H9 (cell line): ENCODE results near the gene HIPK2. TPM values are rescaled to one million over a fixed set of nuclear protein-coding genes. Genes with fewer than 3 reads are reported as not detected.

Experiments
- DNase-seq: peaks from one replicate; pipeline ENCODE4 v3.0.0-alpha.2; 2017
- H2AFZ ChIP-seq: one replicate; pipeline ENCODE4 v1.6.1; 2013; ENCODE audit warnings: mild to moderate bottlenecking, low read length, control low read depth, moderate library complexity
- H2AK5ac ChIP-seq: 2 replicates; pipeline ENCODE4 v1.6.1; 2013; ENCODE audit warnings: low read length, control low read depth, mixed read lengths; ENCODE audit not compliant: insufficient read length
- H2BK120ac ChIP-seq: one replicate; pipeline ENCODE4 v1.6.1; 2013; ENCODE audit warnings: low read depth, mild to moderate bottlenecking, low read length, control low read depth, inconsistent platforms; ENCODE audit not compliant: poor library complexity, severe bottlenecking
- H2BK12ac ChIP-seq: 2 replicates; pipeline ENCODE4 v1.6.1; 2013; ENCODE audit warnings: low read length, control low read depth, mixed read lengths, low read depth; ENCODE audit not compliant: insufficient read length
- H2BK15ac ChIP-seq: 2 replicates; pipeline ENCODE4 v1.6.1; 2013; ENCODE audit warnings: low read depth, low read length, control low read depth
- H2BK20ac ChIP-seq: one replicate; pipeline ENCODE4 v1.6.1; 2013; ENCODE audit warnings: low read depth, mild to moderate bottlenecking, low read length, control low read depth, inconsistent platforms; ENCODE audit not compliant: poor library complexity, severe bottlenecking
- H2BK5ac ChIP-seq: 2 replicates; pipeline ENCODE4 v1.6.1; 2013; ENCODE audit warnings: low read length, control low read depth, mixed read lengths; ENCODE audit not compliant: insufficient read length
- H3K14ac ChIP-seq: 2 replicates; pipeline ENCODE4 v1.6.1; 2013; ENCODE audit warnings: low read length, control low read depth; ENCODE audit not compliant: insufficient read depth
- H3K18ac ChIP-seq: 2 replicates; pipeline ENCODE4 v1.6.1; 2013; ENCODE audit warnings: low read depth, mild to moderate bottlenecking, mixed read lengths, low read length, control low read depth; ENCODE audit not compliant: insufficient read length
- H3K23ac ChIP-seq: 2 replicates; pipeline ENCODE4 v1.6.1; 2013; ENCODE audit warnings: low read length, control low read depth, mixed read lengths, low read depth; ENCODE audit not compliant: insufficient read length
- H3K23me2 ChIP-seq: 2 replicates; pipeline ENCODE4 v1.6.1; 2013; ENCODE audit warnings: low read depth, mild to moderate bottlenecking, mixed read lengths, low read length, control low read depth; ENCODE audit not compliant: insufficient read length, poor library complexity, severe bottlenecking
- H3K27ac ChIP-seq: 2 replicates; pipeline ENCODE4 v1.5.1; 2013; ENCODE audit warnings: low read length, control low read depth, mixed read lengths, low read depth; ENCODE audit not compliant: insufficient read length
- H3K27me3 ChIP-seq: 2 replicates; pipeline ENCODE4 v1.6.1; 2013; ENCODE audit warnings: low read length, control low read depth, inconsistent platforms; ENCODE audit not compliant: insufficient read depth
- H3K4ac ChIP-seq: 2 replicates; pipeline ENCODE4 v1.6.1; 2013; ENCODE audit warnings: low read depth, mild to moderate bottlenecking, control low read depth, inconsistent platforms, low read length, moderate library complexity
- H3K4me1 ChIP-seq: 2 replicates; pipeline ENCODE4 v1.6.1; 2013; ENCODE audit warnings: low read length, control low read depth, inconsistent platforms; ENCODE audit not compliant: insufficient read depth
- H3K4me2 ChIP-seq: 2 replicates; pipeline ENCODE4 v1.6.1; 2013; ENCODE audit warnings: low read length, control low read depth, mixed read lengths; ENCODE audit not compliant: insufficient read length, insufficient read depth
- H3K56ac ChIP-seq: 2 replicates; pipeline ENCODE4 v1.6.1; 2013; ENCODE audit warnings: low read depth, mild to moderate bottlenecking, mixed read lengths, low read length, control low read depth; ENCODE audit not compliant: insufficient read length
- H3K79me1 ChIP-seq: 2 replicates; pipeline ENCODE4 v1.6.1; 2013; ENCODE audit warnings: low read depth, mild to moderate bottlenecking, moderate library complexity, low read length, control low read depth, inconsistent platforms; ENCODE audit not compliant: insufficient read depth, poor library complexity, severe bottlenecking
- H3K79me2 ChIP-seq: 2 replicates; pipeline ENCODE4 v1.6.1; 2013; ENCODE audit warnings: low read length, control low read depth, inconsistent platforms; ENCODE audit not compliant: insufficient read depth
- H3K9ac ChIP-seq: 2 replicates; pipeline ENCODE4 v1.6.1; 2013; ENCODE audit warnings: low read length, control low read depth, mixed read lengths; ENCODE audit not compliant: insufficient read length; ENCODE audit errors: extremely low read depth
- H3K9me3 ChIP-seq: one replicate; pipeline ENCODE4 v1.6.1; 2013; ENCODE audit warnings: low read depth, low read length, inconsistent platforms; ENCODE audit not compliant: control insufficient read depth
- H3T11ph ChIP-seq: one replicate; pipeline ENCODE4 v1.6.1; 2013; ENCODE audit warnings: mild to moderate bottlenecking, low read length, control low read depth, inconsistent platforms
- H4K20me1 ChIP-seq: one replicate; pipeline ENCODE4 v1.6.1; 2013; ENCODE audit not compliant: control insufficient read depth, insufficient read length, insufficient read depth
- H4K5ac ChIP-seq: 2 replicates; pipeline ENCODE4 v1.6.1; 2013; ENCODE audit warnings: low read depth, mild to moderate bottlenecking, mixed read lengths, low read length, control low read depth; ENCODE audit not compliant: insufficient read length
- H4K8ac ChIP-seq: replicated peaks from 2 replicates; pipeline ENCODE4 v1.6.1; 2013; ENCODE audit warnings: low read length, control low read depth, mixed read lengths, low read depth; ENCODE audit not compliant: insufficient read length
- H4K91ac ChIP-seq: 2 replicates; pipeline ENCODE4 v1.6.1; 2013; ENCODE audit warnings: low read depth, mild to moderate bottlenecking, moderate library complexity, mixed read lengths, low read length, control low read depth; ENCODE audit not compliant: insufficient read length
- H3K27ac Mint-ChIP-seq, 3 experiments: 2 replicates in 2 of 3; 3 replicates in 1 of 3; pipeline ENCODE4 v1.8.0; 2020 to 2021; ENCODE audit warnings: mixed read lengths in 3 of 3, mild to moderate bottlenecking in 1 of 3, moderate library complexity in 1 of 3
- H3K27me3 Mint-ChIP-seq: 2 replicates; pipeline ENCODE4 v1.8.0; 2021; ENCODE audit warnings: low read depth, mild to moderate bottlenecking, moderate library complexity, mixed read lengths
- H3K36me3 Mint-ChIP-seq, 3 experiments: 2 replicates in 2 of 3; 3 replicates in 1 of 3; pipeline ENCODE4 v1.8.0; 2020 to 2021; ENCODE audit warnings: low read depth in 3 of 3, mixed read lengths in 3 of 3; ENCODE audit not compliant: insufficient read depth in 1 of 3
- H3K4me1 Mint-ChIP-seq, 2 experiments: 2 replicates each; pipeline ENCODE4 v1.8.0; 2020; ENCODE audit warnings: mixed read lengths in 2 of 2
- H3K4me3 Mint-ChIP-seq, 2 experiments: 2 replicates in 1 of 2; 3 replicates in 1 of 2; pipeline ENCODE4 v1.8.0; 2020 to 2021; ENCODE audit warnings: mild to moderate bottlenecking in 2 of 2, mixed read lengths in 2 of 2, moderate library complexity in 1 of 2
- H3K9me3 Mint-ChIP-seq, 2 experiments: 2 replicates in 1 of 2; 3 replicates in 1 of 2; pipeline ENCODE4 v1.8.0; 2020; ENCODE audit warnings: mild to moderate bottlenecking in 2 of 2, mixed read lengths in 2 of 2, moderate library complexity in 1 of 2
- CTCF ChIP-seq: fragments of 200-600 bp; sonication (generic); conservative IDR thresholded peaks from 3 replicates; pipeline ENCODE4 v1.8.0; 2021; ENCODE audit warnings: antibody characterized with exemption, mild to moderate bottlenecking
- WGBS: extraction: QIAGEN DNeasy Blood & Tissue Kit; methylation state at CpG from one replicate; pipeline ENCODE4 v1.1.7; 2013; ENCODE audit warnings: missing lambda C conversion rate, low lambda C conversion rate, mixed read lengths; ENCODE audit not compliant: insufficient read length; ENCODE audit errors: extremely low coverage; 5-methylcytosine and 5-hydroxymethylcytosine counted together
- total RNA-seq: library from RNA; stranded (reverse); gene quantifications from 2 replicates; pipeline ENCODE4 v1.2.1, GENCODE V29; 2021

Gene HIPK2
- total RNA-seq, 1 experiment from 2014 or later = 21.9 TPM

GRCh38 chr7:139562491-139562890, 215.3 kb downstream of the HIPK2 start:
- WGBS = no CpG with 5 or more reads among the region's 12 CpGs
- no peak overlapping the region for H2BK5ac ChIP-seq
- H3K4me2 ChIP-seq = no peak overlapping the region
- no peak overlapping the region for H3K27ac ChIP-seq
- no peak overlapping the region for H2BK20ac ChIP-seq
- H3K27me3 ChIP-seq = no peaks in the 10 kb centered on the region
- H2BK15ac ChIP-seq = no peak overlapping the region
- no peak overlapping the region for H2BK12ac ChIP-seq
- H3K9me3 ChIP-seq = no peaks in the 10 kb centered on the region
- Mint-ChIP-seq H3K27me3 (peaks cover 2% of the 10 kb centered on the region; the same call in 1 of the 2 replicates), H3K9me3 (no peaks in the 10 kb centered on the region), H3K36me3 (peaks cover 0 to 4% (median 0%) of the 10 kb centered on the region in 3 experiments; a peak in 2 of 7 replicates), H3K27ac (no peak overlapping the region), H3K4me1 (peaks cover 27 to 33% of the 10 kb centered on the region in 2 experiments), H3K4me3 (no peak overlapping the region; a peak in 1 of 5 replicates)
- H4K20me1 ChIP-seq = no peaks in the 10 kb centered on the region
- no peak for TF ChIP-seq CTCF
- H3K23me2 ChIP-seq = no peaks in the 10 kb centered on the region
- no peak overlapping the region for H2BK120ac ChIP-seq
- H2AK5ac ChIP-seq = no peak overlapping the region
- no peak overlapping the region for H3T11ph ChIP-seq
- H3K79me1 ChIP-seq = no peaks in the 10 kb centered on the region
- no peak overlapping the region for H3K18ac ChIP-seq
- H3K56ac ChIP-seq = no peak overlapping the region
- no peak overlapping the region for H4K91ac ChIP-seq
- no peaks in the 10 kb centered on the region for H3K79me2 ChIP-seq
- no peak for DNase-seq
- no peak overlapping the region for H3K9ac ChIP-seq
- no peak overlapping the region for H3K14ac ChIP-seq
- H3K23ac ChIP-seq = no peak overlapping the region
- no peak overlapping the region for H2AFZ ChIP-seq
- H4K8ac ChIP-seq = no peak overlapping the region
- no peak overlapping the region for H4K5ac ChIP-seq
- no peaks in the 10 kb centered on the region for H3K4me1 ChIP-seq
- H3K4ac ChIP-seq = no peak overlapping the region
